Duodenal mucosa (tissue), 2 donors: ENCODE measurements around the gene FLOT2.
"Not testable (repeated sequence)": the region's sequence is repeated elsewhere in the genome, so short reads cannot be mapped to it uniquely, and the experiment has no call there.

ENCODE experiments used
- H3K27ac ChIP-seq: one replicate; pipeline ENCODE4 v1.7.0; 2013; ENCODE audit warnings: low read depth, low read length
- H3K27me3 ChIP-seq, 2 donors: one replicate each; pipeline ENCODE4 v1.7.0; 2013; ENCODE audit warnings: low read length in 2 of 2, control low read depth in 1 of 2; ENCODE audit not compliant: insufficient read depth in 2 of 2, control insufficient read depth in 1 of 2
- H3K36me3 ChIP-seq, 2 donors: one replicate each; pipeline ENCODE4 v1.7.0; 2013; ENCODE audit warnings: low read length in 2 of 2, control low read depth in 1 of 2; ENCODE audit not compliant: insufficient read depth in 2 of 2, control insufficient read depth in 1 of 2
- H3K4me1 ChIP-seq, 2 donors: one replicate each; pipeline ENCODE4 v1.7.0; 2013; ENCODE audit warnings: low read length in 2 of 2, control low read depth in 1 of 2; ENCODE audit not compliant: insufficient read depth in 2 of 2, control insufficient read depth in 1 of 2
- H3K4me3 ChIP-seq, 2 donors: one replicate each; pipeline ENCODE4 v1.7.0; 2013; ENCODE audit warnings: low read length in 2 of 2, low read depth in 1 of 2
- H3K9ac ChIP-seq, 2 donors: one replicate each; pipeline ENCODE4 v1.7.0; 2013; ENCODE audit warnings: low read length in 2 of 2, low read depth in 1 of 2
- H3K9me3 ChIP-seq, 2 donors: one replicate each; pipeline ENCODE4 v1.7.0; 2013; ENCODE audit warnings: low read length in 2 of 2, control low read depth in 1 of 2; ENCODE audit not compliant: control insufficient read depth in 1 of 2

FLOT2 gene

DNA sequence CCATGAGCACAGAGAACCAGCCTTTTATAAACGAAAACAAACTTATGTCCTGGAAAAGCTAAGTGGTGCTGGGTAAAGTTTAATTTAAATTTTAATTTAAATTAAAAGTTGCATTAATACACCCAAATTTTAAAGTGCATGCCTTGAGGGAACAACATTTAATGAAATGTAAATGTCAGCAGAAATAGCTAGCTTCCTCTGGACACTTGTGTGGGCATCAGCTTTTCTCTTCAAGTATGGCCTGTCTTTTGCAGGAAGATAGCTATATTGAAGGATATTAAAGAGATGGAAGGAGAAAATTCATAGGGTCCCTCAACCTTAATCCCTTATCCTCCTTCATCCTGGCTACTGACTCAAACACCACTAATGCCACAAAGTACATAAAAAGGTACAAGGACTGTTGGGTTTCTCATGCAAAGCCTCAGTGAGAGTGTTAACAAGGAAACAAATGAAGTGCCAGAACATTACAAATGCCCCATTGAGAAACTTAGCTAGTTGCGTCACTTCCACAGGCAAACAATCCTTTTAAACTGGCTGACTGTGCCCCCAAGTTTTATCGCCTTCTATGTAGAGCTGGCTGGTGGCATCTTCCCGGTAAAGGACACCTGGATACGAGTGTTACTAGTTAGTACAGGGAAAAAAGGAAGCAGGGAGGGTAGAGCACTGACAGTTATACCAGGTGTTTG is 39.7 kb upstream of the FLOT2 start:
- Histone ChIP-seq H3K36me3 (peaks cover 4 to 24% of the 10 kb centered on the region in 2 donors), H3K4me3 (no peak overlapping the region), H3K4me1 (peaks cover 18 to 20% of the 10 kb centered on the region in 2 donors), H3K27ac (no peak overlapping the region), H3K9ac (no peak overlapping the region), H3K27me3 (no peaks in the 10 kb centered on the region), H3K9me3 (no peaks in the 10 kb centered on the region)

DNA sequence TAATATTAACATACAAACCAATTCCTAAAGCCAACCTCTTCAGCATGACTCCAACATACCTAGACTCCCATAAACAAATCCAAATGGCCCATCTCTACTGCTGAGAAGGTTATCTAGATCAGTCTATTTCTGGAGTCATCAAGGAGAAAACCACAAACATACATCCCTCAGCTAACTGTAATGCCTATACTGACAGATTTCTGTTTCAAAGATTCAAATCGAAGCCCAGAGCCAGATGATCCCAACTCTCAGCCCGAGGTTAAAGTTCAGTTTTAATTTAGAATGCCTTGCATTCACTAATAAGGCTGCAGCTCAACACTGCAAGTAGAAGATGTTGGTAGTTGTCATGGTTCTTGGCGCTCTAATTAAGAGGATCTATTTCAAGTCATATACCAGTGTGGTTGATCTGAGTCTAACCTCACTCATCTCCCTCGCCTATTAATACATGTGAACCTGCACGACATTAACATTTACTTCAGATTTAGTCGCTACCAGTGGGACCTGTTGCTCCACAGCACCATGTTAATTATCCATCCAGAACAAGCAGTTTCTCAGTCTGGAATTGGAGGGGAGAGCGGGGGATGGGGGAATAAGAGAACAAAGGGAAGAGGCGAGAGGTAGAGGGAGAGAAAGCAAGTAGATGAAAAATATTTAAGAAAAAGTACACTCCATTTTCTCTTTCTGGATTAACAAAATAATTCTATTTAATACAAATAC is 38.4 kb upstream of the FLOT2 start:
- Histone ChIP-seq H3K4me3 (no peak overlapping the region), H3K27me3 (no peaks in the 10 kb centered on the region), H3K36me3 (peaks cover 4 to 19% of the 10 kb centered on the region in 2 donors), H3K9me3 (no peaks in the 10 kb centered on the region), H3K9ac (no peak overlapping the region), H3K4me1 (peaks cover 18 to 20% of the 10 kb centered on the region in 2 donors), H3K27ac (no peak overlapping the region)

DNA sequence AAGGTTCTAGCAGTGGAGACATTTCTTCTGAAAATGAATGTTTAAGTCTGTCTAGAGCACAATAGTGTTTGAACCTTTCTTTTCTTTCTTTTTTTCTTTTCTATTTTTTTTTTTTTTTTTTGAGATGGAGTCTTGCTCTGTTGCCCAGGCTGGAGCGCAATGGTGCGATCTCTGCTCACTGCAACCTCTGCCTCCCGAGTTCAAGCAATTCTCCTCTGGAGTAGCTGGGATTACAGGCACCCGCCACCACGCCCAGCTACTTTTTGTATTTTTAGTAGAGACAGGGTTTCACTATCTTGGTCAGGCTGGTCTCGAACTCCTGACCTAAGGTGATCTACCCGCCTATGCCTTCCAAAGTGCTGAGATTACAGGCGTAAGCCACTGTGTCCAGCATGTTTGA is 37.0 kb upstream of the FLOT2 start:
- not testable (repeated sequence) for H3K9ac ChIP-seq, H3K4me3 ChIP-seq, H3K27ac ChIP-seq, H3K9me3 ChIP-seq, H3K27me3 ChIP-seq
- H3K36me3 ChIP-seq: peaks cover 4 to 15% of the 10 kb centered on the region in 2 donors
- H3K4me1 ChIP-seq: peaks cover 15 to 18% of the 10 kb centered on the region in 2 donors

DNA sequence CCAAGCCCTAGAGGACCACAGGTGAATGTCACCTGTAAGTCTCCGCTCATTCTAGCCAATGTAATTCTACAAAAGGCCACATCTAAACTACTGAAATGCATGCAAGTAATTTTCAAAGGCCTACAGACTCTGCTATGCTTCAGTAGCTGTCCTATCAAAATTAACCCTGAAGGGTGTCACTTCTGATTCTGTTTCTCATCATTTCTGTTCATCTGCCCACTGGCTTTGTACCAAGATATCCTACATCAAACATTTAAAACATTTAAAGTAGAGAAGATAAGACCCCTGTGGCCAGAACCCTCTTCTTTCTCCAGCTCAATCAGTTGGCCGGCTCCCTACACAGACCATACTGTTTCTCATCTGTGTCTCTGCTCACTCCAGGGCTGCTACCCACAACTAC is 32.3 kb upstream of the FLOT2 start:
- Histone ChIP-seq H3K27ac (no peak overlapping the region), H3K36me3 (peaks cover 6 to 26% of the 10 kb centered on the region in 2 donors), H3K27me3 (no peaks in the 10 kb centered on the region), H3K9me3 (no peaks in the 10 kb centered on the region), H3K4me1 (peaks cover 7 to 11% of the 10 kb centered on the region in 2 donors), H3K4me3 (no peak overlapping the region), H3K9ac (no peak overlapping the region)

DNA sequence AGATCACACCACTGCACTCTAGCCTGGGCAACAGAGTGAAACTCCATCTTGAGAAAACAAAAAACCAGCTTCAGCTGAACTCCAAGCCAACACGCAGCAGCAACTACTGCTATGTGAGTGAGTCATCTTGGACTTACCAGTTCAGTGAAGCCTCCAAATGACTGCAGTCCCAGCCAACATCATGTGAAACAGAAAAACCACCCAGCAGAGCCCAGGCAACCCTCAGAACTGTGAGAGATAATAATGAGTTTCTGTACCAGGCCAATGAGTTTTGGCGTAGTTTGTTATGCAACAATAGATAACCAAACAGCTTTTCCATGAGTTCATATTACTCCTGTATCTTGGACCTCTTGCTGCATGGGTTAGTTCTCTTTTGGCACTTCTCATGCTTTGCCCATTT is 30.5 kb upstream of the FLOT2 start:
- Histone ChIP-seq H3K36me3 (peaks cover 13 to 38% of the 10 kb centered on the region in 2 donors), H3K9ac (no peak overlapping the region), H3K27me3 (no peaks in the 10 kb centered on the region), H3K9me3 (no peaks in the 10 kb centered on the region), H3K27ac (no peak overlapping the region), H3K4me1 (peaks cover 7 to 11% of the 10 kb centered on the region in 2 donors), H3K4me3 (no peak overlapping the region)

DNA sequence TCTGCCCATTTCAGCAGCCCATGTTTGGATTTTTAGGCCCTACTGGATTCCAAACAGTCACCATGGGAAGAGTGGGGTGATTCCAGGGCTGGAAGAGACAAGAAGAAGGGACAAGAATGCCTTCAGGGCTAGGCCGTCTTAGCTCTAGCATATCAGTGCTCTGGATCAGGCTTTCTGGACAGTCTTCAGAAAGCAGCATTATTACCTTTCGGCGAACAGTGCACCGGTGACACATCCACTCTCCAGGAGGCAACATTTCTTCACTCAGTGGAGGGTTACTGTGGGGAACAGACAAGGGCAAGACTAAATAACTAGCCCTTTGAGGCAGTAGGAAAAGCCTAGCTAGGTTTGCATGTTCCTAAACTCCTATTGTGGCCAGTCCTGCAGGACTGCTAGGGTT is 29.3 kb upstream of the FLOT2 start:
- peaks cover 13 to 42% of the 10 kb centered on the region in 2 donors for H3K36me3 ChIP-seq
- peaks cover 7 to 11% of the 10 kb centered on the region in 2 donors for H3K4me1 ChIP-seq
- H3K9me3 ChIP-seq: no peaks in the 10 kb centered on the region
- no peak overlapping the region for H3K4me3 ChIP-seq
- H3K27ac ChIP-seq: peak overlapping the region; percentile 72
- no peaks in the 10 kb centered on the region for H3K27me3 ChIP-seq
- H3K9ac ChIP-seq: peak overlapping the region in 1 of 2 donors; percentile 36

DNA sequence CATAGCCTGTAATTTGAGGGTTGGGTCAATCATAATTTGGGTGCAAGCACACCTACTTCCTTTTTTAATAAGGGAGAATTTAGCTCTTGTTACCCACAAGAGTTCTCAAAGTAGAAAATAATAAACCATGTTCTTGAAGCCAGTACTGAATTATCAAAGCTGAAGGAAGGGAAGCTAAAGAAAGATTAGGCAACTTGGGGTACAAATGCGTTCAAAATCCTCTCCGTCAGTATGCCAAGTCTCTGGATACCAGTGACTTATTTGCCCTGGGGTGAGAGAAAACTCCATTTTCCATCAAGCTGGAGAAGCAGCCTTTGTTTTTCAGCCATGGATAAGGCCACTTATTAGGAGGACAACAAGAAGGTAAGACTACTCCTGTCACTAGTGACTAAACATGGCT is 28.8 kb upstream of the FLOT2 start:
- H3K9me3 ChIP-seq: no peaks in the 10 kb centered on the region
- peak overlapping the region in 1 of 2 donors; percentile 36 for H3K9ac ChIP-seq
- H3K27ac ChIP-seq: peak overlapping the region; percentile 72
- H3K36me3 ChIP-seq: peaks cover 13 to 46% of the 10 kb centered on the region in 2 donors
- H3K27me3 ChIP-seq: no peaks in the 10 kb centered on the region
- peaks cover 7 to 11% of the 10 kb centered on the region in 2 donors for H3K4me1 ChIP-seq
- H3K4me3 ChIP-seq: no peak overlapping the region

DNA sequence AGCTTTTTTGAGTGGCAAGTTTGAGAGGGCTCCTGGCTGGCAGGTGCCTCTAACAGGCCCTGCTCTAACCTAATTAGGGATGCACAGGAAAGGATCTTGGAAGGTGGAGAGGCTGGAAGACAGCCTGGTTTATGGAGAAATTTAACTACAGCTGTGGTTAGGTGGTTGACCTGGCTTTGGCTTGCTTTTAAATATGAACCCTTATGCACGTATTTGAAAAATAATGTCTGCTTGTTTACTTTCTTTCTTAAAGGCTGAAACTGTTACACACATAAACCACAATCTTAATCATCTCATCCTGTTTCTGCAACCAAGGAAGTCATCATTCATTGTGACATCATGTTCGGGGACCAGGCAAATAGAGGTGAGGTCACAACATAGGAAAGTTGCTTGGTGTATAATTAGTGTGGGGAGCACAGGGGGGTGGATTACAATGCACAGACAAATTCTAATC is 28.4 kb upstream of the FLOT2 start:
- Histone ChIP-seq H3K27me3 (no peaks in the 10 kb centered on the region), H3K36me3 (peaks cover 13 to 50% of the 10 kb centered on the region in 2 donors), H3K27ac (peak overlapping the region; percentile 72), H3K9ac (peak overlapping the region in 1 of 2 donors; percentile 3), H3K4me3 (no peak overlapping the region), H3K9me3 (no peaks in the 10 kb centered on the region), H3K4me1 (peaks cover 7 to 11% of the 10 kb centered on the region in 2 donors)

DNA sequence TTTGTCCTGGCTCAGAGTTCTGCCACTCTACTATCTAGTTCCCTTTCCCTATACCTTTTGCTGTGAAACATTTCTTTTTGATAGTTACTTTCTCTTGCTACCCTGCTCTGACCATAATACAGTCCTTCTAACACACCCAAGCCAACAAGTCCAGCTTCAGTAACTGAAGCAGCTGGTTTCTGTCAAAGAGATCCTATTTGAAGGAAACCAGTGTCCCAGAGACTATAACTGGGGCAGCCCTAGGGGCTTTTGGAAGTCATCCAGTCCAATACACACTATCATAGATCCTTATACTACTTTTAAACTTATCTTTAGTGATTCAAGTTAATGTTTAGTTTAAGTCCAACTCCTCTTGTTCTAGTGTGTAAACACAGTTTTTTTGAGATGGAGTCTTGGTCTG is 22.7 kb upstream of the FLOT2 start:
- Histone ChIP-seq H3K27ac (no peak overlapping the region), H3K9me3 (no peaks in the 10 kb centered on the region), H3K4me3 (no peak overlapping the region), H3K4me1 (peaks cover 0 to under 1% of the 10 kb centered on the region in 2 donors), H3K36me3 (peaks cover 48 to 86% of the 10 kb centered on the region in 2 donors), H3K9ac (no peak overlapping the region), H3K27me3 (no peaks in the 10 kb centered on the region)

DNA sequence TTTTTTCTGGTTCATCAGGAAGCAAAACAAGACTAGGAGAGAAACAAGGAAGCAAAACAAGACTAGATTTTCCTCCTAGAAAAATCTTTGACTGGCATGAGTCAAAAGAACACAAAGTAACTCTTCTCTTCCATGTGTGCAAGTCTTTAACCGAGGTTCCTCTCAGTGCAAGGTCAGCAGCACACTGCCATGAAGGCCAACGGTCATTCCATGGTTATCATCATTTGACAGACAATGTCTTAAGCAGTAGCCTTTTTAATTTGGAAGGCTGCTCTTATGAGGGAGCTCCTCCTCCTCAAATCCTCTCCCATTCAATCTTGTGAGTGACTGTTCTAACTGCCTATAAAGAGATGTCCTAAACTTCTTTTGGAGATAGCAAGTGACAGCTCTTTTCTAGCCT is 20.8 kb upstream of the FLOT2 start:
- H3K27ac ChIP-seq: no peak overlapping the region
- peaks cover 56 to 91% of the 10 kb centered on the region in 2 donors for H3K36me3 ChIP-seq
- H3K27me3 ChIP-seq: no peaks in the 10 kb centered on the region
- H3K9ac ChIP-seq: no peak overlapping the region
- H3K4me1 ChIP-seq: no peaks in the 10 kb centered on the region
- H3K9me3 ChIP-seq: no peaks in the 10 kb centered on the region
- no peak overlapping the region for H3K4me3 ChIP-seq
